Suprapubic skin (tissue), 4 donors: ENCODE results near the gene GPR157. TPM values are rescaled to one million over a fixed set of nuclear protein-coding genes. Genes with fewer than 3 reads are reported as not detected.

Experiments used
- DNase-seq, 2 donors: peaks; one replicate each; pipeline ENCODE4 v3.0.0-alpha.2; 2019; ENCODE audit warnings: low spot score in 2 of 2
- H3K27ac ChIP-seq: fragments of 200-600 bp; sonication (generic); one replicate; pipeline ENCODE4 v1.5.1; 2019
- H3K27me3 ChIP-seq: fragments of 200-600 bp; sonication (generic); one replicate; pipeline ENCODE4 v1.5.1; 2019
- H3K36me3 ChIP-seq: fragments of 200-600 bp; sonication (generic); one replicate; pipeline ENCODE4 v1.5.1; 2019
- H3K4me1 ChIP-seq: fragments of 200-600 bp; sonication (generic); one replicate; pipeline ENCODE4 v1.5.1; 2019
- H3K4me3 ChIP-seq: fragments of 200-600 bp; sonication (generic); one replicate; pipeline ENCODE4 v1.5.1; 2019; ENCODE audit warnings: mild to moderate bottlenecking
- H3K9me3 ChIP-seq: fragments of 200-600 bp; sonication (generic); one replicate; pipeline ENCODE4 v1.5.1; 2019
- CTCF ChIP-seq, 2 donors: fragments of 200-600 bp in 1 of 2; fragments of 450-650 bp in 1 of 2; sonication (generic) in 1 of 2; IDR thresholded peaks; one replicate each; pipeline ENCODE4 v1.5.1; 2016 to 2019; ENCODE audit warnings: antibody characterized with exemption in 2 of 2, mild to moderate bottlenecking in 1 of 2, moderate library complexity in 1 of 2
- EP300 ChIP-seq: sonication (generic); formaldehyde crosslinking; IDR thresholded peaks from one replicate; pipeline ENCODE4 v1.6.1; 2017; ENCODE audit warnings: antibody characterized with exemption
- POLR2A ChIP-seq, 2 donors: fragments of 450-650 bp; IDR thresholded peaks; one replicate each; pipeline ENCODE4 v1.6.1; 2017; ENCODE audit warnings: antibody characterized with exemption in 2 of 2, mild to moderate bottlenecking in 2 of 2, moderate library complexity in 2 of 2
- POLR2AphosphoS5 ChIP-seq, 3 donors: sonication (generic); formaldehyde crosslinking; IDR thresholded peaks; one replicate each; pipeline ENCODE4 v1.6.1; 2017; ENCODE audit warnings: antibody characterized with exemption in 3 of 3
- WGBS: methylation state at CpG from one replicate; pipeline ENCODE4 v1.1.5; 2018; 5-methylcytosine and 5-hydroxymethylcytosine counted together
- total RNA-seq, 4 donors: library from RNA; depleted of rRNA; stranded (reverse); fragments of >200 nt; gene quantifications; one replicate each; pipeline ENCODE4 v1.1.0, GENCODE V29; 2016

The GPR157 gene
- total RNA-seq, 4 donors from 2014 or later = 38.9 to 62.8 (median 44.2) TPM

- TF ChIP-seq POLR2AphosphoS5 (IDR thresholded peaks at IDR 0.05) = no peak
- no peak for TF ChIP-seq EP300
- TF ChIP-seq POLR2A (IDR thresholded peaks at IDR 0.05) = no peak
- H3K9me3 ChIP-seq = no peaks in the 10 kb centered on the region
- no peak overlapping the region for H3K4me3 ChIP-seq
- DNase-seq = no peak
- peaks cover 45% of the 10 kb centered on the region for H3K4me1 ChIP-seq
- 55% methylated on average over 7 of the region's 7 CpGs for WGBS
- no peaks in the 10 kb centered on the region for H3K27me3 ChIP-seq
- H3K27ac ChIP-seq = peak overlapping the region; percentile 34
- no peaks in the 10 kb centered on the region for H3K36me3 ChIP-seq
Measured at GRCh38 chr1:9070486-9070885, 58.4 kb downstream of the GPR157 start.

GRCh38 chr1:9069326-9070100 lies 59.4 kb downstream of the GPR157 start, which contains the start of gene SLC2A5:
TSS of gene SLC2A5 (minus strand) at chr1:9069635. CDS start at chr1:9069536, 99 bp downstream.
- TF ChIP-seq POLR2A (IDR thresholded peaks at IDR 0.05) (no peak), POLR2AphosphoS5 (IDR thresholded peaks at IDR 0.05) (no peak), CTCF (IDR thresholded peaks at IDR 0.05) (no peak), EP300 (no peak)
- Histone ChIP-seq H3K36me3 (no peaks in the 10 kb centered on the region), H3K27ac (peak within 1 kb of the TSS; percentile 53), H3K4me3 (peak within 1 kb of the TSS; percentile 24), H3K27me3 (no peaks in the 10 kb centered on the region), H3K4me1 (peaks cover 39% of the 10 kb centered on the region), H3K9me3 (no peaks in the 10 kb centered on the region)
- no peak for DNase-seq
- WGBS = 33% methylated on average over 8 of the region's 8 CpGs

DNA sequence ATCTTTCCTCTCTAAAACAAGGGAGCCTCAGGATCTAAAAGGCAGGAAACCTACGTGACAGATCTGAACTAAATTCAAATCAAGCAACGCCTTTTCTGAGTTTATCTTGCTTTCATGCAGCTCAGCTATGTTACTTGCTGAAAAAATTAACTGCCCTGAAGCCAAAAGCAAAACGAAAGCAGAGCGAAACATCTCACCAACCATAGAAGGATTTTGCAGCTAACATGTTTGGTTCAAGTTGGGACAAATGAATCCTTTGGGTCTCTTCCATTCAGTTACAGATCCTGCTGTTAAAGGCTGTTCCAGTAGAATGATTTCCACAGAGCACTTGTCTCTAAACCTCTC lies 59.9 kb downstream of the GPR157 start:
- 24% methylated on average over 4 of the region's 4 CpGs for WGBS

GRCh38 chr1:9066945-9067807 lies 61.7 kb downstream of the GPR157 start:
- Histone ChIP-seq H3K36me3 (no peaks in the 10 kb centered on the region), H3K27ac (no peak overlapping the region), H3K27me3 (no peaks in the 10 kb centered on the region), H3K4me3 (no peak overlapping the region), H3K4me1 (peaks cover 39% of the 10 kb centered on the region), H3K9me3 (no peaks in the 10 kb centered on the region)
- WGBS = 72% methylated on average over 24 of the region's 24 CpGs
- TF ChIP-seq EP300 = no peak
- no peak for TF ChIP-seq POLR2AphosphoS5 (IDR thresholded peaks at IDR 0.05)
- no peak for TF ChIP-seq POLR2A (IDR thresholded peaks at IDR 0.05)
- no peak for TF ChIP-seq CTCF (IDR thresholded peaks at IDR 0.05)
- peak in 1 of 2 donors; percentile 71 for DNase-seq

More for the DNA sequence above, 59.9 kb downstream of the GPR157 start:
- no peak for DNase-seq
- Histone ChIP-seq H3K4me3 (peak overlapping the region; percentile 24), H3K27ac (peak overlapping the region; percentile 53), H3K9me3 (no peaks in the 10 kb centered on the region), H3K27me3 (no peaks in the 10 kb centered on the region), H3K36me3 (no peaks in the 10 kb centered on the region), H3K4me1 (peaks cover 39% of the 10 kb centered on the region)
- TF ChIP-seq CTCF (IDR thresholded peaks at IDR 0.05) = no peak
- TF ChIP-seq POLR2A (IDR thresholded peaks at IDR 0.05) = no peak
- TF ChIP-seq EP300 = no peak
- no peak for TF ChIP-seq POLR2AphosphoS5 (IDR thresholded peaks at IDR 0.05)

GRCh38 chr1:9065213-9065751 lies 63.6 kb downstream of the GPR157 start:
- H3K4me3 ChIP-seq = no peak overlapping the region
- H3K27me3 ChIP-seq = no peaks in the 10 kb centered on the region
- peaks cover 30% of the 10 kb centered on the region for H3K4me1 ChIP-seq
- DNase-seq = no peak
- no peaks in the 10 kb centered on the region for H3K36me3 ChIP-seq
- no peaks in the 10 kb centered on the region for H3K9me3 ChIP-seq
- H3K27ac ChIP-seq = no peak overlapping the region
- TF ChIP-seq POLR2A (IDR thresholded peaks at IDR 0.05) (no peak), EP300 (no peak), POLR2AphosphoS5 (IDR thresholded peaks at IDR 0.05) (no peak), CTCF (IDR thresholded peaks at IDR 0.05) (no peak)
- WGBS = 54% methylated on average over 7 of the region's 7 CpGs
